HG02763 (cell line): Measurements from ENCODE around the gene POTEJ.
"Not testable (repeated sequence)": the region's sequence is repeated elsewhere in the genome, so short reads cannot be mapped to it uniquely, and the experiment has no call there.

Source experiments
- ATAC-seq: cut with Tn5 transposase; IDR thresholded peaks from one replicate; pipeline ENCODE4 v1.9.1; 2021; ENCODE audit warnings: mild to moderate bottlenecking, moderate library complexity; ENCODE audit not compliant: unreplicated experiment

POTEJ gene

GRCh38 chr2:130601648-130602302 lies 9.5 kb upstream of the POTEJ start:
- not testable (repeated sequence) for ATAC-seq

- not testable (repeated sequence) for ATAC-seq
Observed at GRCh38 chr2:130608276-130609001, 2.8 kb upstream of the POTEJ start.

- not testable (repeated sequence) for ATAC-seq
Observed at GRCh38 chr2:130609002-130609920, 2.0 kb upstream of the POTEJ start.

GRCh38 chr2:130610486-130610885 lies 754 bp upstream of the POTEJ start:
- not testable (repeated sequence) for ATAC-seq

- ATAC-seq = not testable (repeated sequence)
Observed at GRCh38 chr2:130628784-130629475, 17.7 kb downstream of the POTEJ start.

- not testable (repeated sequence) for ATAC-seq
Observed at GRCh38 chr2:130638973-130639372, 27.7 kb downstream of the POTEJ start.

GRCh38 chr2:130641688-130642087 lies 30.4 kb downstream of the POTEJ start:
- not testable (repeated sequence) for ATAC-seq

- not testable (repeated sequence) for ATAC-seq
Observed at GRCh38 chr2:130649285-130649684, 38.0 kb downstream of the POTEJ start.

- ATAC-seq = not testable (repeated sequence)
Observed at GRCh38 chr2:130664506-130664905, 53.3 kb downstream of the POTEJ start.

- not testable (repeated sequence) for ATAC-seq
Observed at GRCh38 chr2:130665596-130665995, 54.4 kb downstream of the POTEJ start.

- ATAC-seq = not testable (repeated sequence)
Observed at GRCh38 chr2:130667516-130667915, 56.3 kb downstream of the POTEJ start.

GRCh38 chr2:130670026-130670745 lies 58.9 kb downstream of the POTEJ start:
- not testable (repeated sequence) for ATAC-seq

- ATAC-seq = not testable (repeated sequence)
Observed at GRCh38 chr2:130692041-130692770, 81.0 kb downstream of the POTEJ start.

GRCh38 chr2:130693474-130693873 lies 82.2 kb downstream of the POTEJ start:
- not testable (repeated sequence) for ATAC-seq

- ATAC-seq = not testable (repeated sequence)
Observed at GRCh38 chr2:130703250-130703649, 92.0 kb downstream of the POTEJ start.
